CD4-positive, alpha-beta T cell (primary cell): ENCODE results near the gene CELSR2. TPM values are rescaled to one million over a fixed set of nuclear protein-coding genes. Genes with fewer than 3 reads are reported as not detected.

ENCODE experiments used
- ATAC-seq: fragments of 200-7000 bp; cut with Tn5 transposase; one replicate; pipeline ENCODE4 v1.10.0; 2022; ENCODE audit warnings: mild to moderate bottlenecking; ENCODE audit not compliant: poor library complexity
- CTCF ChIA-PET: fragments of 350-600 bp; sonication (Branson Sonifier 250); formaldehyde crosslinking; loops from one replicate; lab custom pipeline; 2021; ENCODE audit warnings: antibody characterized with exemption, inconsistent platforms; lab: Charles Lee
- POLR2A ChIA-PET: fragments of 350-600 bp; sonication (Branson Sonifier 250); formaldehyde crosslinking; loops from one replicate; lab custom pipeline; 2021; ENCODE audit warnings: antibody characterized with exemption, inconsistent platforms; lab: Charles Lee
- DNase-seq, 14 experiments: peaks; one replicate each; pipeline ENCODE4 v3.0.0-alpha.2; 2013 to 2020; ENCODE audit warnings: mixed read lengths in 2 of 14
- H3K27ac ChIP-seq, 2 donors: one replicate each; pipeline versions ENCODE4 v1.5.1 to v1.7.0; 2013; ENCODE audit warnings: low read length in 2 of 2, low read depth in 1 of 2, mild to moderate bottlenecking in 1 of 2
- H3K27me3 ChIP-seq, 2 experiments: 1 replicate in 1 of 2; 2 replicates in 1 of 2; pipeline versions ENCODE4 v1.6.1 to v1.7.0; 2013; ENCODE audit warnings: low read length in 2 of 2, control low read depth in 1 of 2, mild to moderate bottlenecking in 1 of 2, moderate library complexity in 1 of 2; ENCODE audit not compliant: insufficient read depth in 2 of 2, control insufficient read depth in 1 of 2
- H3K36me3 ChIP-seq: one replicate; pipeline ENCODE4 v1.6.1; 2013; ENCODE audit warnings: low read length, control low read depth; ENCODE audit not compliant: insufficient read depth
- H3K4me1 ChIP-seq: one replicate; pipeline ENCODE4 v1.6.1; 2013; ENCODE audit warnings: low read length, control low read depth; ENCODE audit not compliant: insufficient read depth
- H3K4me3 ChIP-seq: one replicate; pipeline ENCODE4 v1.5.1; 2013; ENCODE audit warnings: mild to moderate bottlenecking, low read length, moderate library complexity
- H3K9me3 ChIP-seq, 2 experiments: 1 replicate in 1 of 2; 2 replicates in 1 of 2; pipeline versions ENCODE4 v1.6.1 to v1.7.0; 2013; ENCODE audit warnings: low read length in 2 of 2, mild to moderate bottlenecking in 2 of 2, control low read depth in 1 of 2, moderate library complexity in 1 of 2; ENCODE audit not compliant: control insufficient read depth in 1 of 2, insufficient read depth in 1 of 2
- H3K27ac Mint-ChIP-seq: one replicate; pipeline ENCODE4 v1.8.0; 2020; ENCODE audit warnings: mixed read lengths
- H3K27me3 Mint-ChIP-seq: one replicate; pipeline ENCODE4 v1.8.0; 2021; ENCODE audit warnings: mixed read lengths
- H3K36me3 Mint-ChIP-seq: one replicate; pipeline ENCODE4 v1.8.0; 2021; ENCODE audit warnings: low read depth, mixed read lengths
- H3K4me1 Mint-ChIP-seq: one replicate; pipeline ENCODE4 v1.8.0; 2021; ENCODE audit warnings: low read depth, mixed read lengths
- H3K4me3 Mint-ChIP-seq: one replicate; pipeline ENCODE4 v1.8.0; 2020; ENCODE audit warnings: mild to moderate bottlenecking, mixed read lengths
- H3K9me3 Mint-ChIP-seq: one replicate; pipeline ENCODE4 v1.8.0; 2020; ENCODE audit warnings: mixed read lengths
- CTCF ChIP-seq: fragments of 200-600 bp; IDR thresholded peaks from one replicate; pipeline ENCODE4 v1.8.0; 2022; ENCODE audit warnings: antibody characterized with exemption, mild to moderate bottlenecking
- intact Hi-C, 2 experiments: fragments of 100-400 bp; cut with DNase I in 1 of 2; cut with micrococcal nuclease in 1 of 2; formaldehyde crosslinking; loops; one replicate each; pipeline versions ENCODE4 v1.15.1 to v1.9.0; 2023 to 2025; cut with DNase I, micrococcal nuclease
- total RNA-seq, 174 experiments: library from RNA in 2 of 174; stranded (reverse) in 2 of 174; gene quantifications; one replicate each; pipeline ENCODE4 v1.2.3 and lab custom pipeline; 2021 to 2026

The CELSR2 gene
- total RNA-seq, 2 experiments from 2014 or later = 3.6 TPM

DNA sequence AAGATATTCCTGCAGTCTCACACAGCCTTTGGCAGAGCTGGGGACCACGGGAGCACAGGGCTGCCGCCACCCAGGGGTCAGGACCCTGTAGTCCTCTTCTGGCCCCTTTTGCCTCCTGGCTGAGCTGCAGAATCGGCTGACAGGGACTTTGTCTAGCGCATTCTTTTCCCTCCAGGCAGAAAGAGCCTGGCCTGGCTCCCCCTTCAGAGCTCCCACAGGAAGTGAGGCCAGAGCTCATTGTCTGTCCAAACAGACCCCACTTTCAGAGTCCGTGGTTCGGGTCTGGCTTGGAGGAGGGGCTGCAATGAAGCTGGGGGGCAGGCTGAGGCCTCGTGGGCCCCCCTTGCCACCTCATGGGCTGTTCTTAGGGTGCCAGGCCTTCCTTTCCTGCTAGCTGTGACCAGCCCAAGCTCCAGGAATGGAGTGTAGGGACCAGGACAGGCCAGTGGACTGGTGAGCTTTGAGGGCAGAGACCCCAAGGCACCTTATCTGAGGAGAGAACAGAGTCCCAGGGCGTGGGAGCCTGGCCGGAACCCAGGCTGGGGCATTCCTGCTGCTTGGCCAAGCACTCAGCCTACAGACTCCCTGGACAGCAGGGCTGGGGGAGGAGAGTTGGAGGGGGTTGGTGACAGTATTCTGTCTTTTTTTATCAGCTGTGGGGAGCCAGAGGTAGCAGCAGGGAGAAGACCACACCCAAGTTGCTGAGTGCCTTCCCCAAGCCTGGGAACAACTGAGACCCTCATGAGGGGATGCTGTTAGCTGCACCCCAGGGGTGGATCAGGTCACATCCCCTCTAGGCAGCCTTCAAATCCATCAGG, 4.7 kb downstream of the CELSR2 start:
- POLR2A ChIA-PET = no interaction called here
- Mint-ChIP-seq H3K4me1 (peaks cover 21% of the 10 kb centered on the region), H3K36me3 (no peaks in the 10 kb centered on the region), H3K27ac (no peak overlapping the region), H3K27me3 (peaks cover 4% of the 10 kb centered on the region), H3K4me3 (no peak overlapping the region), H3K9me3 (no peaks in the 10 kb centered on the region)
- H3K27ac ChIP-seq = no peak overlapping the region
- TF ChIP-seq CTCF = no peak
- H3K4me1 ChIP-seq = peaks cover 17% of the 10 kb centered on the region
- H3K27me3 ChIP-seq = peaks cover 0 to 9% of the 10 kb centered on the region in 2 experiments
- no peak for ATAC-seq
- H3K4me3 ChIP-seq = no peak overlapping the region
- H3K36me3 ChIP-seq = no peaks in the 10 kb centered on the region
- CTCF ChIA-PET = interaction anchor here (0.5 to 1.9 kb wide), 2 partner anchors 13 to 23 kb away, joined by 3 to 5 read pairs; no protein-coding TSS in a partner anchor
- DNase-seq = no peak
- no peaks in the 10 kb centered on the region for H3K9me3 ChIP-seq
- intact Hi-C loops = no loop called here

DNA sequence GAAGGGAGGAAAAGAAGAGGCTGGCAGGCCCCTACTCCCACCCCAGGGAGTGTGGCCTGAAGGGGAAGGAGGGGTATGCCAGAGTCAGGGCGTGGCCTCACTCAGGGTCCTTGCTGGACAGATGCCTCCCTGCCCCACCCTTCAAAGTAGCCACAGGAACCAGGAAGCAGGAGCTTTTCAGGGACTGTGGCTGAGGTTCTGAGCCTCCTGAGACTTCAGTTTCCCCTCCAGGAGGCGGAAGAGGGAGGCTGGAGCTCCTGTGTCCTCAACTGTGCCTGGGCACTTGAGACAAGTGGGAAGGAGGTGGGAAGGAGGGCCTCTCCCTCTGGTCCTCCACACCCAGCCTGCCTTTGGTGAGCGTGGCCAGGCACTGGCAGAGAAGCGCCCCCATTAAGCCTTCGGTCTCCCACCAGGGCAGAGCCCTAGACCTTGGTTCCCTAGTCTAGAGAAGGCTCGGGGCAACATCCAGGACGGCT, 5.3 kb downstream of the CELSR2 start:
- Mint-ChIP-seq H3K36me3 (no peaks in the 10 kb centered on the region), H3K27ac (no peak overlapping the region), H3K27me3 (no peaks in the 10 kb centered on the region), H3K9me3 (no peaks in the 10 kb centered on the region), H3K4me1 (peaks cover 18% of the 10 kb centered on the region), H3K4me3 (no peak overlapping the region)
- H3K4me3 ChIP-seq = no peak overlapping the region
- no peak for DNase-seq
- POLR2A ChIA-PET = no interaction called here
- peaks cover 0 to 9% of the 10 kb centered on the region in 2 experiments for H3K27me3 ChIP-seq
- no peaks in the 10 kb centered on the region for H3K36me3 ChIP-seq
- intact Hi-C loops = no loop called here
- peaks cover 14% of the 10 kb centered on the region for H3K4me1 ChIP-seq
- H3K27ac ChIP-seq = no peak overlapping the region
- CTCF ChIA-PET = interaction anchor here (1.9 kb wide), 1 partner anchor 22 kb away, joined by 5 read pairs; no protein-coding TSS in a partner anchor
- no peak for ATAC-seq
- no peak for TF ChIP-seq CTCF
- no peaks in the 10 kb centered on the region for H3K9me3 ChIP-seq

DNA sequence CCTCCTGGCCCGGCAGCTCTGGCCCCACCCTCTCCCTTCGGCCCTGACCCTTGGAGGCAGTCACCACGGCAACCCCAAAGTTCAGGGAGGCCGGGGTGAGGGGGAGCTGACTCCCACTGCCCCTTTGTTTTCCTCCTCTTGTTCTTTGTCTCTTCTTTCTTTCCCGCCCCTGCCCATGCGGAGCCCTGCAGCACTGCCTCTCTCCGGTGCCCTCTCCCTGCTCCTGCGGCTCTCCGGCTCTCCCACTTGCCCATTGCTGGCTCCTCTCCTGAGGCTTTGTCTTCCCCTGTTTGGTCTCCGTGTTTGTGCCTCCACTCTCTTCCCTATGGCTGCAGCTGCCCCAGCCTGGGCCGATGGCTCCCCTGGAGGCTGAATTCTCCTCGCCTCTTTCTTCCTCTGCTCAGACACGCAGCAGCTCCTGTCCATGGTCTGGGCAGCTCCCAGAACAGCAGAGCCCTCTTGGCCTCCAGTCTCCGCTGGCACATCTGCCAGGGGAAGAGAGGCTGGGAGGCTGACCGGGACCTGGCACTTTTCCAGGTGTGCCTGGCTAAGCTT, 5.8 kb downstream of the CELSR2 start:
- H3K4me1 ChIP-seq = peaks cover 11% of the 10 kb centered on the region
- CTCF ChIA-PET = interaction anchor here (1.9 kb wide), 1 partner anchor 22 kb away, joined by 5 read pairs; no protein-coding TSS in a partner anchor
- H3K36me3 ChIP-seq = no peaks in the 10 kb centered on the region
- Mint-ChIP-seq H3K4me1 (peaks cover 18% of the 10 kb centered on the region), H3K36me3 (no peaks in the 10 kb centered on the region), H3K27me3 (no peaks in the 10 kb centered on the region), H3K27ac (no peak overlapping the region), H3K4me3 (no peak overlapping the region), H3K9me3 (no peaks in the 10 kb centered on the region)
- peaks cover 0 to 7% of the 10 kb centered on the region in 2 experiments for H3K27me3 ChIP-seq
- no peak overlapping the region for H3K4me3 ChIP-seq
- POLR2A ChIA-PET = no interaction called here
- DNase-seq = no peak
- H3K9me3 ChIP-seq = no peaks in the 10 kb centered on the region
- TF ChIP-seq CTCF = no peak
- intact Hi-C loops = no loop called here
- H3K27ac ChIP-seq = no peak overlapping the region
- no peak for ATAC-seq
